ENCODE results near the gene CCL25. TPM values are rescaled to one million over a fixed set of nuclear protein-coding genes. Genes with fewer than 3 reads are reported as not detected.
"Not testable (repeated sequence)": the region's sequence is repeated elsewhere in the genome, so short reads cannot be mapped to it uniquely, and the experiment has no call there.

The CCL25 gene
- total and polyA plus RNA-seq, 9 of the 15 experiments (the other 6 are each of a cell fraction or from before 2014, with no cell fraction given) = 0.15 TPM; not detected in 8

- TF ChIP-seq ZBTB7A (IDR thresholded peaks at IDR 0.05; ENCODE audit: borderline replicate concordance, control insufficient read depth, low read depth, low read length) (peak; percentile 67; the same call in 1 of the 2 replicates), ATF3 (IDR thresholded peaks at IDR 0.05) (0 out of 2 replicates have a peak, but pooled peaks have one; percentile 16), ATF3 (CRISPR knock-in tag; conservative IDR thresholded peaks at IDR 0.05) (peak; percentile 48; the same call in 1 of the 2 replicates), EHMT2 (IDR thresholded peaks at IDR 0.05) (peak; percentile 79; the same call in 1 of the 2 replicates), ZC3H8 (IDR thresholded peaks at IDR 0.05) (peak; percentile 61; the same call in 1 of the 2 replicates), ZNF384 (IDR thresholded peaks at IDR 0.05; ENCODE audit: low read depth, low read length) (peak; percentile 83), ID3 (tag; IDR thresholded peaks at IDR 0.05) (peak; percentile 88), POLR2A (conservative IDR thresholded peaks at IDR 0.05) (peak; percentile 71), RB1 (IDR thresholded peaks at IDR 0.05; ENCODE audit: low read depth) (peak; percentile 42; the same call in 1 of the 2 replicates), ZNF592 (IDR thresholded peaks at IDR 0.05) (peak; percentile 77), TEAD1 (CRISPR knock-in tag; IDR thresholded peaks at IDR 0.05) (peak in 1 of 2 experiments; percentile 12; a peak in 1 of 4 replicates), ATF1 (tag; IDR thresholded peaks at IDR 0.05) (peak; percentile 74), CUX1 (CRISPR knock-in tag; IDR thresholded peaks at IDR 0.05) (peak; percentile 16; the same call in 1 of the 2 replicates)
- TF ChIP-seq ID3, ATF1 (CRISPR knock-in tag; IDR thresholded peaks at IDR 0.05): not testable (repeated sequence)
These were observed 19.0 kb upstream of the CCL25 start (continued) for GRCh38 chr19:8033287-8034177.
